Gastrocnemius medialis (tissue), 4 donors: ENCODE measurements around the gene FANCE. TPM values are rescaled to one million over a fixed set of nuclear protein-coding genes. Genes with fewer than 3 reads are reported as not detected.

ENCODE experiments used
- ATAC-seq, 2 donors: fragments of 150-250 bp; one replicate each; pipeline ENCODE4 v1.9.1; 2016
- DNase-seq, 2 donors: peaks; one replicate each; pipeline ENCODE4 v3.0.0-alpha.2; 2019
- H3K27ac ChIP-seq, 4 donors: fragments of 200-600 bp; sonication (generic); 1 replicate in 1 of 4; 2 replicates in 3 of 4; pipeline ENCODE4 v1.5.1; 2016 to 2018; ENCODE audit warnings: mild to moderate bottlenecking in 2 of 4, moderate library complexity in 1 of 4
- H3K27me3 ChIP-seq, 3 donors: fragments of 200-600 bp; sonication (generic) in 2 of 3; 1 replicate in 1 of 3; 2 replicates in 2 of 3; pipeline versions ENCODE4 v1.5.1 to v1.6.0; 2016 to 2019; ENCODE audit warnings: mild to moderate bottlenecking in 1 of 3, moderate library complexity in 1 of 3
- H3K36me3 ChIP-seq, 2 donors: fragments of 200-600 bp; sonication (generic) in 1 of 2; one replicate each; pipeline ENCODE4 v1.5.1; 2017 to 2018
- H3K4me1 ChIP-seq, 2 donors: fragments of 200-600 bp; sonication (generic) in 1 of 2; one replicate each; pipeline ENCODE4 v1.5.1; 2016 to 2017; ENCODE audit warnings: mild to moderate bottlenecking in 2 of 2
- H3K4me3 ChIP-seq, 4 donors: fragments of 200-600 bp; sonication (generic) in 3 of 4; 1 replicate in 1 of 4; 2 replicates in 3 of 4; pipeline ENCODE4 v1.5.1; 2016 to 2019; ENCODE audit warnings: mild to moderate bottlenecking in 2 of 4
- H3K9me3 ChIP-seq, 3 donors: fragments of 200-600 bp; sonication (generic) in 2 of 3; 1 replicate in 1 of 3; 2 replicates in 2 of 3; pipeline ENCODE4 v1.5.1; 2016 to 2019
- CTCF ChIP-seq, 5 experiments: fragments of 450-650 bp in 3 of 5; fragments of 200-600 bp in 2 of 5; sonication (generic) in 2 of 5; IDR thresholded peaks in 4 of 5; conservative IDR thresholded peaks in 1 of 5; 1 replicate in 4 of 5; 2 replicates in 1 of 5; pipeline ENCODE4 v1.5.1; 2016 to 2019; ENCODE audit warnings: antibody characterized with exemption in 5 of 5, mild to moderate bottlenecking in 3 of 5, moderate library complexity in 3 of 5
- POLR2A ChIP-seq, 2 donors: fragments of 450-650 bp; IDR thresholded peaks; one replicate each; pipeline ENCODE4 v1.6.1; 2017; ENCODE audit warnings: antibody characterized with exemption in 2 of 2, mild to moderate bottlenecking in 2 of 2, moderate library complexity in 2 of 2
- in situ Hi-C, 4 donors: fragments of 200-750 bp; cut with MboI; loops; one replicate each; pipeline versions ENCODE4 v1.15.0 to v1.8.0; 2017; ENCODE audit warnings: low sequenced_read_pairs in 4 of 4
- intact Hi-C: fragments of 100-400 bp; cut with DNase I; formaldehyde crosslinking; loops from one replicate; pipeline ENCODE4 v1.15.1; 2023; ENCODE audit warnings: low total_unique reads
- total RNA-seq, 4 donors: library from RNA; depleted of rRNA; stranded (reverse); fragments of >200 nt; gene quantifications; one replicate each; pipeline versions ENCODE4 v1.1.0 to v1.2.3, GENCODE V29; 2016

FANCE gene
- total RNA-seq, result 10 to 100 TPM in 1 of 4 donors, 1 to 10 TPM in 3; 2.5 to 10.5 (median 5.9) TPM

GRCh38 chr6:35452183-35453090, at the start of gene FANCE:
Gene FANCE, plus strand, starts transcription at chr6:35452338. Its CDS starts 208 bp downstream, at chr6:35452546.
- intact Hi-C loops, result loop anchor here (1.0 kb wide), 1 partner anchor 16 kb away; the partner anchor contains the start of gene RPL10A
- in situ Hi-C loops, result loop anchor here (5.0 to 10.0 kb wide), 2 partner anchors 108 to 110 kb away; partner anchors contain the start of gene PPARD (in 4 of the 4)
- no peaks in the 10 kb centered on the region for H3K27me3 ChIP-seq
- peak within 1 kb of the TSS; percentile 62 to 77 (median 72) for H3K4me3 ChIP-seq
- H3K36me3 ChIP-seq, result peaks cover 0 to 7% of the 10 kb centered on the region in 2 donors
- peak in 1 of 5 experiments; percentile 12 for TF ChIP-seq CTCF (IDR thresholded peaks at IDR 0.05 in 4 of 5, conservative IDR thresholded peaks at IDR 0.05 in 1 of 5)
- TF ChIP-seq POLR2A (IDR thresholded peaks at IDR 0.05), result peak; percentile 80 to 86
- H3K27ac ChIP-seq, result peak within 1 kb of the TSS; percentile 81 to 89 (median 82)
- ATAC-seq (peak; percentile 69 to 72), DNase-seq (peak; percentile 88 to 93)
- peaks cover 34 to 40% of the 10 kb centered on the region in 2 donors for H3K4me1 ChIP-seq
- H3K9me3 ChIP-seq, result no peaks in the 10 kb centered on the region

GRCh38 chr6:35402856-35403191, 49.3 kb upstream of the FANCE start:
- intact Hi-C loops, result no loop called here
- no peak for TF ChIP-seq CTCF (IDR thresholded peaks at IDR 0.05 in 4 of 5, conservative IDR thresholded peaks at IDR 0.05 in 1 of 5)
- no peak for TF ChIP-seq POLR2A (IDR thresholded peaks at IDR 0.05)
- no peaks in the 10 kb centered on the region for H3K36me3 ChIP-seq
- in situ Hi-C loops, result no loop called here
- H3K9me3 ChIP-seq, result no peaks in the 10 kb centered on the region
- H3K4me1 ChIP-seq, result peaks cover 6 to 16% of the 10 kb centered on the region in 2 donors
- H3K4me3 ChIP-seq, result no peak overlapping the region
- DNase-seq (no peak), ATAC-seq (no peak)
- H3K27me3 ChIP-seq, result no peaks in the 10 kb centered on the region
- no peak overlapping the region for H3K27ac ChIP-seq

- no peak for TF ChIP-seq POLR2A (IDR thresholded peaks at IDR 0.05)
- no peak for TF ChIP-seq CTCF (IDR thresholded peaks at IDR 0.05 in 4 of 5, conservative IDR thresholded peaks at IDR 0.05 in 1 of 5)
- in situ Hi-C loops, result no loop called here
Observed at GRCh38 chr6:35403544-35404442, 48.3 kb upstream of the FANCE start.

GRCh38 chr6:35406711-35407485, 45.2 kb upstream of the FANCE start:
- ATAC-seq (no peak), DNase-seq (no peak)
- peaks cover 0 to 12% of the 10 kb centered on the region in 2 donors for H3K36me3 ChIP-seq
- peaks cover 6 to 16% of the 10 kb centered on the region in 2 donors for H3K4me1 ChIP-seq
- no peaks in the 10 kb centered on the region for H3K27me3 ChIP-seq
- H3K9me3 ChIP-seq, result no peaks in the 10 kb centered on the region
- no peak overlapping the region for H3K4me3 ChIP-seq
- intact Hi-C loops (no loop called here), in situ Hi-C loops (no loop called here)
- H3K27ac ChIP-seq, result no peak overlapping the region
- TF ChIP-seq POLR2A (IDR thresholded peaks at IDR 0.05), result no peak
- TF ChIP-seq CTCF (IDR thresholded peaks at IDR 0.05 in 4 of 5, conservative IDR thresholded peaks at IDR 0.05 in 1 of 5), result no peak

More at GRCh38 chr6:35403544-35404442, 48.3 kb upstream of the FANCE start:
- H3K27me3 ChIP-seq, result no peaks in the 10 kb centered on the region
- H3K27ac ChIP-seq, result no peak overlapping the region
- peaks cover 6 to 16% of the 10 kb centered on the region in 2 donors for H3K4me1 ChIP-seq
- no peaks in the 10 kb centered on the region for H3K9me3 ChIP-seq
- H3K4me3 ChIP-seq, result no peak overlapping the region
- H3K36me3 ChIP-seq, result no peaks in the 10 kb centered on the region
- DNase-seq (no peak), ATAC-seq (no peak)
- intact Hi-C loops, result no loop called here
